ENCODE data around the gene SORBS2. TPM values are rescaled to one million over a fixed set of nuclear protein-coding genes. Genes with fewer than 3 reads are reported as not detected.

SORBS2 gene
- total and polyA plus RNA-seq, 2 of the 8 experiments (the other 6 are each of a cell fraction or from before 2014, with no cell fraction given) = 73.0 to 87.1 TPM

- peak overlapping the region; percentile 82; the same call in 1 of the 2 replicates for H2BK20ac ChIP-seq (ENCODE audit: low read length)
- peak overlapping the region; percentile 95 for H2BK120ac ChIP-seq (replicated peaks; ENCODE audit: low read depth, low read length)
- H4K5ac ChIP-seq (ENCODE audit: insufficient read length, low read depth, low read length) = peak overlapping the region; percentile 64
- no peaks in the 10 kb centered on the region for H3K79me2 ChIP-seq (ENCODE audit: control insufficient read depth in 1 of 2, insufficient read depth in 2 of 2, low read length in 2 of 2)
- H2AFZ ChIP-seq (ENCODE audit: low read length) = no peak overlapping the region
- H3K23me2 ChIP-seq (ENCODE audit: low read depth, low read length) = 0 out of 2 replicates have a peak, but pooled peaks cover 6% of the 10 kb centered on the region
- no peaks in the 10 kb centered on the region for H3K36me3 ChIP-seq (ENCODE audit: control insufficient read depth in 2 of 4, insufficient read depth in 4 of 4, low read length in 3 of 4)
- no peak overlapping the region for H4K8ac ChIP-seq (ENCODE audit: extremely low read depth, insufficient read depth, low read length)
- H4K20me1 ChIP-seq (replicated peaks in 1 of 2; ENCODE audit: control insufficient read depth in 1 of 2, insufficient read depth in 2 of 2, low read length in 2 of 2) = no peaks in the 10 kb centered on the region
- peak overlapping the region; percentile 93; the same call in 1 of the 2 replicates for H3K27ac ChIP-seq (ENCODE audit: low read depth, low read length)
- no peaks in the 10 kb centered on the region for H3K27me3 ChIP-seq (replicated peaks in 1 of 4; ENCODE audit: control insufficient read depth in 3 of 4, extremely low read depth in 1 of 4, insufficient read depth in 3 of 4, low read length in 3 of 4)
- H3K14ac ChIP-seq (ENCODE audit: insufficient read length) = no peak overlapping the region
- peak overlapping the region; percentile 100 for H3K18ac ChIP-seq (ENCODE audit: extremely low read depth, low read length)
- H3K4me1 ChIP-seq (replicated peaks in 1 of 4; ENCODE audit: control insufficient read depth in 3 of 4, insufficient read depth in 4 of 4, low read length in 3 of 4) = peaks cover 23 to 35% (median 30%) of the 10 kb centered on the region in 4 experiments
- 0 out of 7 replicates have a peak overlapping the region, but pooled peaks of 1 of the 4 experiments have one; percentile 65 for H3K9ac ChIP-seq (replicated peaks in 1 of 4; ENCODE audit: extremely low read depth in 1 of 4, low read depth in 3 of 4, low read length in 3 of 4)
- H4K91ac ChIP-seq (replicated peaks; ENCODE audit: insufficient read length, low read length) = peak overlapping the region; percentile 99
- DNase-seq (ENCODE audit: low read depth in 1 of 2, low spot score in 2 of 2) (no peak), FAIRE-seq (peak; percentile 62)
- H2BK15ac ChIP-seq (ENCODE audit: low read length) = no peak overlapping the region
- peak overlapping the region; percentile 75 for H3K56ac ChIP-seq (replicated peaks; ENCODE audit: insufficient read length, low read depth, low read length)
- CTCF ChIA-PET (ENCODE audit: partially characterized antibody) = interaction anchor here (0.6 to 1.8 kb wide), 3 partner anchors 15 to 184 kb away, joined by 3 to 5 read pairs (median 4); no protein-coding TSS in a partner anchor
- no peaks in the 10 kb centered on the region for H3K79me1 ChIP-seq (ENCODE audit: low read depth, low read length)
- no peak overlapping the region for H2AK5ac ChIP-seq (ENCODE audit: low read depth, low read length)
- WGBS, 2 experiments (ENCODE audit: extremely low coverage in 1 of 2, insufficient coverage in 1 of 2, insufficient read length in 1 of 2, insufficient replicate concordance in 2 of 2, low coverage in 1 of 2, low lambda C conversion rate in 2 of 2, missing lambda C conversion rate in 1 of 2) = 3% methylated on average over 4 of the region's 4 CpGs; no CpG with 5 or more reads in 1 of the 2 experiments
- H3K4ac ChIP-seq (replicated peaks; ENCODE audit: insufficient read length, low read depth, low read length) = peak overlapping the region; percentile 62
- no peak overlapping the region for H3K23ac ChIP-seq (ENCODE audit: insufficient read length)
- peak overlapping the region; percentile 100 for H2BK5ac ChIP-seq (ENCODE audit: low read depth, low read length)
- peak overlapping the region in 1 of 4 experiments; percentile 14; a peak in 1 of 8 replicates for H3K4me3 ChIP-seq (ENCODE audit: extremely low read depth in 1 of 4, insufficient read depth in 2 of 4, low read depth in 3 of 4, low read length in 4 of 4)
- H3K9me3 ChIP-seq (ENCODE audit: insufficient read depth in 2 of 2, low read depth in 1 of 2, low read length in 1 of 2) = no peaks in the 10 kb centered on the region
- H3K4me2 ChIP-seq (ENCODE audit: insufficient read depth in 1 of 2, low read depth in 2 of 2, low read length in 2 of 2) = peak overlapping the region; percentile 36 to 54
- H2BK12ac ChIP-seq (ENCODE audit: low read depth, low read length) = peak overlapping the region; percentile 100
- POLR2A ChIA-PET (ENCODE audit: partially characterized antibody) = interaction anchor here (0.6 to 3.9 kb wide), 7 partner anchors 8 to 109 kb away, joined by 3 to 23 read pairs (median 3); no protein-coding TSS in a partner anchor
- no peak for TF ChIP-seq POLR2A (IDR thresholded peaks at IDR 0.05; ENCODE audit: control extremely low read depth in 1 of 2, low read depth in 2 of 2, low read length in 2 of 2)
- no peak for TF ChIP-seq BACH1 (IDR thresholded peaks at IDR 0.05; ENCODE audit: low read length)
These were observed 25.6 kb upstream of the SORBS2 start for GRCh38 chr4:185837415-185838103.
